HCT116 (cell line): ENCODE results near the gene IFIH1. TPM values are rescaled to one million over a fixed set of nuclear protein-coding genes. Genes with fewer than 3 reads are reported as not detected.

Experiments used
- ATAC-seq: fragments of 200-7000 bp; cut with Tn5 transposase; 2 replicates; pipeline ENCODE4 v1.9.1; 2020; ENCODE audit warnings: mild to moderate bottlenecking, moderate library complexity
- BruUV-seq: library from RNA; stranded (reverse); fragments of 400-500 nt; replicated peaks from 2 replicates; lab custom pipeline; 2021; lab: Mats Ljungman, UMichigan
- CTCF ChIA-PET: fragments of 300-600 bp; sonication (Branson Sonifier 250); formaldehyde crosslinking; loops from one replicate; lab custom pipeline; 2021; ENCODE audit warnings: antibody characterized with exemption; lab: Charles Lee
- POLR2A ChIA-PET: fragments of 300-600, 350-600 bp; sonication (Branson Sonifier 250); formaldehyde crosslinking; loops from one replicate; lab custom pipeline; 2021; ENCODE audit warnings: antibody characterized with exemption; lab: Charles Lee
- RAD21 ChIA-PET, 2 experiments: fragments of 300-600 bp; sonication (Branson Sonifier 250); formaldehyde crosslinking; loops; one replicate each; lab custom pipeline; 2023; ENCODE audit warnings: low total read pairs in 2 of 2; ENCODE audit not compliant: uncharacterized antibody in 2 of 2, unreplicated experiment in 2 of 2, low non-redundant PET in 1 of 2; lab: Charles Lee
- DNase-seq: peaks from one replicate; pipeline ENCODE4 v3.0.0-alpha.2; 2010; ENCODE audit warnings: low read depth, low spot score
- H2AFZ ChIP-seq: fragments of 200-600 bp; shearing (Covaris generic), sonication (generic); 2 replicates; pipeline ENCODE4 v1.6.1; 2017; ENCODE audit warnings: low read depth, mixed run types, mixed read lengths, antibody characterized with exemption, low read length; ENCODE audit not compliant: poor library complexity, severe bottlenecking
- H3K27ac ChIP-seq: 2 replicates; pipeline ENCODE4 v1.5.1; 2012; ENCODE audit warnings: low read depth, low read length
- H3K27me3 ChIP-seq: fragments of 200-600 bp; sonication (generic); 2 replicates; pipeline ENCODE4 v1.6.1; 2016; ENCODE audit warnings: mixed run types, low read length, mixed read lengths; ENCODE audit not compliant: insufficient read depth
- H3K36me3 ChIP-seq, 2 experiments: fragments of 200-500 bp in 1 of 2; fragments of 200-600 bp in 1 of 2; sonication (Bioruptor generic) in 1 of 2; sonication (generic) in 1 of 2; 2 replicates each; pipeline versions ENCODE4 v1.5.1 to v1.6.1; 2014 to 2016; ENCODE audit warnings: low read length in 2 of 2, inconsistent platforms in 1 of 2, mixed read lengths in 1 of 2, mixed run types in 1 of 2; ENCODE audit not compliant: insufficient read depth in 2 of 2, control insufficient read depth in 1 of 2
- H3K4me1 ChIP-seq, 2 experiments: fragments of 200-600 bp in 1 of 2; sonication (generic) in 1 of 2; 2 replicates each; pipeline versions ENCODE4 v1.5.1 to v1.6.1; 2012 to 2017; ENCODE audit warnings: low read length in 2 of 2, inconsistent platforms in 1 of 2, mild to moderate bottlenecking in 1 of 2, mixed read lengths in 1 of 2, mixed run types in 1 of 2, moderate library complexity in 1 of 2; ENCODE audit not compliant: insufficient read depth in 2 of 2, control insufficient read depth in 1 of 2
- H3K4me2 ChIP-seq: fragments of 200-600 bp; sonication (generic); 2 replicates; pipeline ENCODE4 v1.6.1; 2017; ENCODE audit warnings: mixed run types, low read length, mixed read lengths
- H3K4me3 ChIP-seq, 2 experiments: fragments of 200-600 bp in 1 of 2; sonication (generic) in 1 of 2; replicated peaks in 1 of 2; 2 replicates each; pipeline ENCODE4 v1.5.1; 2011 to 2016; ENCODE audit warnings: low read length in 2 of 2, control low read depth in 1 of 2, low read depth in 1 of 2, mild to moderate bottlenecking in 1 of 2, mixed read lengths in 1 of 2, mixed run types in 1 of 2
- H3K79me2 ChIP-seq: fragments of 200-600 bp; sonication (generic); 2 replicates; pipeline ENCODE4 v1.6.1; 2017; ENCODE audit warnings: mild to moderate bottlenecking, mixed run types, low read length, moderate library complexity, mixed read lengths; ENCODE audit not compliant: insufficient read depth
- H3K9ac ChIP-seq: fragments of 200-600 bp; sonication (generic); 2 replicates; pipeline ENCODE4 v1.6.1; 2016; ENCODE audit warnings: low read length, mixed read lengths
- H3K9me2 ChIP-seq: fragments of 200-600 bp; sonication (generic), shearing (Covaris generic); 2 replicates; pipeline ENCODE4 v1.6.1; 2017; ENCODE audit warnings: mixed run types, mild to moderate bottlenecking, moderate library complexity; ENCODE audit not compliant: insufficient read depth
- H3K9me3 ChIP-seq, 2 experiments: fragments of 200-500 bp in 1 of 2; fragments of 200-600 bp in 1 of 2; sonication (Bioruptor generic) in 1 of 2; sonication (generic) in 1 of 2; 2 replicates each; pipeline ENCODE4 v1.6.1; 2014 to 2017; ENCODE audit warnings: low read length in 2 of 2, mixed read lengths in 2 of 2, inconsistent platforms in 1 of 2, low read depth in 1 of 2, mild to moderate bottlenecking in 1 of 2, mixed run types in 1 of 2, moderate library complexity in 1 of 2; ENCODE audit not compliant: control insufficient read depth in 1 of 2, insufficient read depth in 1 of 2
- H4K20me1 ChIP-seq: fragments of 200-600 bp; sonication (generic), shearing (Covaris generic); 2 replicates; pipeline ENCODE4 v1.6.1; 2017; ENCODE audit warnings: mixed run types, mild to moderate bottlenecking, moderate library complexity; ENCODE audit not compliant: insufficient read depth
- CBX3 ChIP-seq: IDR thresholded peaks from 2 replicates; pipeline ENCODE4 v1.6.1; 2012; ENCODE audit warnings: low read depth
- ELF1 ChIP-seq: IDR thresholded peaks from 2 replicates; pipeline ENCODE4 v1.6.1; 2012; ENCODE audit warnings: low read depth, borderline replicate concordance
- EZH2phosphoT487 ChIP-seq: fragments of 200-600 bp; IDR thresholded peaks from 2 replicates; pipeline ENCODE4 v1.6.1; 2018; ENCODE audit warnings: antibody characterized with exemption, borderline replicate concordance
- POLR2AphosphoS5 ChIP-seq: IDR thresholded peaks from 2 replicates; pipeline ENCODE4 v1.6.1; 2011; ENCODE audit warnings: mild to moderate bottlenecking, low read depth, low read length, moderate library complexity
- SRF ChIP-seq: IDR thresholded peaks from 2 replicates; pipeline ENCODE4 v1.6.1; 2012; ENCODE audit warnings: low read depth
- YY1 ChIP-seq: IDR thresholded peaks from 2 replicates; pipeline ENCODE4 v1.6.1; 2011; ENCODE audit warnings: low read length, low read depth, moderate library complexity, mild to moderate bottlenecking; ENCODE audit not compliant: insufficient replicate concordance; ENCODE audit errors: extremely low read depth
- intact Hi-C: fragments of 100-400 bp; cut with micrococcal nuclease; formaldehyde crosslinking; loops from 2 replicates; pipeline ENCODE4 v1.10.0; 2022
- total RNA-seq: library from RNA; stranded (reverse); gene quantifications from one replicate; pipeline ENCODE4 v1.2.1, GENCODE V29; 2021; ENCODE audit not compliant: unreplicated experiment
- TF ChIP-seq, protein P1 (sequence below): IDR thresholded peaks from 2 replicates; pipeline ENCODE4 v1.6.1; 2012

The IFIH1 gene
- total RNA-seq, 1 experiment from 2014 or later: 7.0 TPM

DNA sequence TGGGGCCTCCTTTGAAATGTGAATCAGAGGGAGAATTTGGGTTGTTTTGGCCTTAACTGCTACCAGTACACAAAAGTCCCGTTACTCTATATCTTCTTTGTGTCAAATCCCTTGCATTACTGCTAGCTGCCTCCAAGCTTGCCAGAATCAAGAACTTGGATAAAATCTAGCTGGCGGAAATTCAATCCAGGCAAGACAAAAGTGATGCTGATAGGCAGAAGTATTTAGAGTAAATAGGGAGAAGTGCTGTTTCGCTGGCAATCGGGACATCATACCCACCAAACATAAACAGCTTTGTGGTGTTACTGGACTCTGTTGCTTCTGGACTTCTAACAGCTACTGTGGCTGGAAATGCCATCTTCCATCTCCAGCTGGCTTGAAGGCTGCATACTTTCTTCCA is 2.5 kb downstream of the IFIH1 start:
- BruUV-seq: no TSS peak
- H3K27me3 ChIP-seq: no peaks in the 10 kb centered on the region
- peaks cover 11 to 20% of the 10 kb centered on the region in 2 experiments for H3K4me1 ChIP-seq
- no peak overlapping the region for H3K4me3 ChIP-seq
- ChIA-PET CTCF (no interaction called here), RAD21 (no interaction called here), POLR2A (no interaction called here)
- H3K4me2 ChIP-seq: no peak overlapping the region
- H4K20me1 ChIP-seq: no peaks in the 10 kb centered on the region
- intact Hi-C loops: no loop called here
- H2AFZ ChIP-seq: no peak overlapping the region
- ATAC-seq (no peak), DNase-seq (no peak)
- no peak overlapping the region for H3K27ac ChIP-seq
- H3K79me2 ChIP-seq: no peaks in the 10 kb centered on the region
- H3K9ac ChIP-seq: no peak overlapping the region
- H3K9me2 ChIP-seq: no peaks in the 10 kb centered on the region
- TF ChIP-seq EZH2phosphoT487: no peak
- TF ChIP-seq CBX3: no peak
- TF ChIP-seq ELF1: no peak
- TF ChIP-seq YY1: no peak
- no peak for TF ChIP-seq SRF
- no peaks in the 10 kb centered on the region for H3K36me3 ChIP-seq
- no peaks in the 10 kb centered on the region for H3K9me3 ChIP-seq

DNA sequence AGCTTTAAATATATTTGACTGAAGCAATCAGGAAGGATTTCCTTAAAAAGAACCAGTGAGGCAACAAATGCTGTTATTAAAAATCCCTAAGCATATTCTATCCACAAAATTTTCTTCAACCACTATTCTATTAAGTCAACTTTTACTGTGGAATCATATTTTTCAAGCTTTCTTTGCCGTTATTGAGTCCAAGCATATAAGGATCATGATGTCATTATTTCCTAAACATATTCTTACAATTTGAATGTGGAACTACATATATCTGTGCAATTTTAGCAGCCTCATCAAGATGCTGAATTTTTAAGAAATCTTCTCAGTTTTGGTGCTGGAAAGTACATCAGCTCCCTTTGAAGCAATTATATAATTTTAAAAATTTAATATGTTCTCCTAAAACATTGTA is 5.6 kb downstream of the IFIH1 start:
- no peak for ATAC-seq
- ChIA-PET RAD21 (no interaction called here), CTCF (interaction anchor here (1.2 to 1.8 kb wide), 3 partner anchors 9 to 21 kb away, joined by 3 to 7 read pairs (median 4); no protein-coding TSS in a partner anchor), POLR2A (no interaction called here)
- Histone ChIP-seq H3K27me3 (no peaks in the 10 kb centered on the region), H3K9me3 (no peaks in the 10 kb centered on the region), H2AFZ (no peak overlapping the region), H3K9ac (no peak overlapping the region), H3K79me2 (no peaks in the 10 kb centered on the region), H3K36me3 (no peaks in the 10 kb centered on the region), H3K4me1 (peaks cover 5 to 7% of the 10 kb centered on the region in 2 experiments; a peak in 3 of 4 replicates), H3K9me2 (no peaks in the 10 kb centered on the region), H3K4me2 (no peak overlapping the region), H4K20me1 (no peaks in the 10 kb centered on the region), H3K4me3 (no peak overlapping the region), H3K27ac (no peak overlapping the region)
- no TSS peak for BruUV-seq
- TF ChIP-seq POLR2AphosphoS5: no peak
- TF ChIP-seq, protein P1, sequence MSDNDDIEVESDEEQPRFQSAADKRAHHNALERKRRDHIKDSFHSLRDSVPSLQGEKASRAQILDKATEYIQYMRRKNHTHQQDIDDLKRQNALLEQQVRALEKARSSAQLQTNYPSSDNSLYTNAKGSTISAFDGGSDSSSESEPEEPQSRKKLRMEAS: no peak
- intact Hi-C loops: no loop called here
- no peak for DNase-seq
